ENCODE data around the gene CPNE9. TPM values are rescaled to one million over a fixed set of nuclear protein-coding genes. Genes with fewer than 3 reads are reported as not detected.

CPNE9 gene
- total RNA-seq, 1 donor from 2014 or later, result not detected

DNA sequence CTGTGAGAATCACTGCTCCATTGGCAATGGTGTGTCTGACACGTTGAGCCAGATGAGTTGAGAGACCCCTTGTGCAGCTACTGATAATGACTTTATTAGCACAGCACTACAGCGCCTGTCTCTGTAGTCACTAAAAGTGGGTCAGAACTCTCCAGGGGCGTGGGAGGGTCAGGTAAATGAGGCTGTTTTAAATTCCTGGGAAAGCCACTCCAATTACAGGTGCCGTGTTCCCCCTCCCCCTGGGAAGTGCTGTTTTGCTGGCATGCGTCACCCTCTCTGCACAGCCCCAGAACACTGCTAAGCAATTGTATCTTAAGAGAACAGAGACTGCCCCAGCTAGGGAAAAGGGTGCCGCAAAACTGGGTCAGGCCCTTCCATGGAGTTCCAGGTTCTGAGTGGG, 21.5 kb upstream of the CPNE9 start:
- DNase-seq (ENCODE audit: low spot score), result no peak
- H3K4me3 Mint-ChIP-seq (ENCODE audit: unreplicated experiment), result no peak overlapping the region
- H3K27me3 Mint-ChIP-seq (ENCODE audit: low read depth), result no peaks in the 10 kb centered on the region
- H3K4me1 Mint-ChIP-seq (ENCODE audit: low read depth), result no peaks in the 10 kb centered on the region
- H3K36me3 Mint-ChIP-seq (ENCODE audit: low read depth), result peaks cover 56% of the 10 kb centered on the region
- no peak for TF ChIP-seq CTCF (IDR thresholded peaks at IDR 0.05)
- H3K27ac Mint-ChIP-seq (ENCODE audit: unreplicated experiment), result no peak overlapping the region
- no peaks in the 10 kb centered on the region for H3K9me3 Mint-ChIP-seq (ENCODE audit: low read depth)

GRCh38 chr3:9683426-9683825, 20.2 kb upstream of the CPNE9 start:
- Mint-ChIP-seq H3K36me3 (ENCODE audit: low read depth) (peaks cover 45% of the 10 kb centered on the region), H3K27me3 (ENCODE audit: low read depth) (no peaks in the 10 kb centered on the region), H3K4me1 (ENCODE audit: low read depth) (no peaks in the 10 kb centered on the region), H3K27ac (ENCODE audit: unreplicated experiment) (no peak overlapping the region), H3K4me3 (ENCODE audit: unreplicated experiment) (no peak overlapping the region), H3K9me3 (ENCODE audit: low read depth) (no peaks in the 10 kb centered on the region)
- DNase-seq (ENCODE audit: low spot score), result no peak
- no peak for TF ChIP-seq CTCF (IDR thresholded peaks at IDR 0.05)

GRCh38 chr3:9685216-9686049, 18.2 kb upstream of the CPNE9 start:
- Mint-ChIP-seq H3K27ac (ENCODE audit: unreplicated experiment) (no peak overlapping the region), H3K27me3 (ENCODE audit: low read depth) (no peaks in the 10 kb centered on the region), H3K4me1 (ENCODE audit: low read depth) (no peaks in the 10 kb centered on the region), H3K9me3 (ENCODE audit: low read depth) (no peaks in the 10 kb centered on the region), H3K36me3 (ENCODE audit: low read depth) (peaks cover 41% of the 10 kb centered on the region), H3K4me3 (ENCODE audit: unreplicated experiment) (no peak overlapping the region)
- TF ChIP-seq CTCF (IDR thresholded peaks at IDR 0.05), result no peak
- DNase-seq (ENCODE audit: low spot score), result no peak

- peaks cover 37% of the 10 kb centered on the region for H3K36me3 Mint-ChIP-seq (ENCODE audit: low read depth)
- no peak overlapping the region for H3K4me3 Mint-ChIP-seq (ENCODE audit: unreplicated experiment)
- no peak for DNase-seq (ENCODE audit: low spot score)
- no peak for TF ChIP-seq CTCF (IDR thresholded peaks at IDR 0.05)
- no peaks in the 10 kb centered on the region for H3K4me1 Mint-ChIP-seq (ENCODE audit: low read depth)
- H3K27ac Mint-ChIP-seq (ENCODE audit: unreplicated experiment), result no peak overlapping the region
- H3K27me3 Mint-ChIP-seq (ENCODE audit: low read depth), result no peaks in the 10 kb centered on the region
- no peaks in the 10 kb centered on the region for H3K9me3 Mint-ChIP-seq (ENCODE audit: low read depth)
Measured at GRCh38 chr3:9686050-9686550, 17.5 kb upstream of the CPNE9 start.

DNA sequence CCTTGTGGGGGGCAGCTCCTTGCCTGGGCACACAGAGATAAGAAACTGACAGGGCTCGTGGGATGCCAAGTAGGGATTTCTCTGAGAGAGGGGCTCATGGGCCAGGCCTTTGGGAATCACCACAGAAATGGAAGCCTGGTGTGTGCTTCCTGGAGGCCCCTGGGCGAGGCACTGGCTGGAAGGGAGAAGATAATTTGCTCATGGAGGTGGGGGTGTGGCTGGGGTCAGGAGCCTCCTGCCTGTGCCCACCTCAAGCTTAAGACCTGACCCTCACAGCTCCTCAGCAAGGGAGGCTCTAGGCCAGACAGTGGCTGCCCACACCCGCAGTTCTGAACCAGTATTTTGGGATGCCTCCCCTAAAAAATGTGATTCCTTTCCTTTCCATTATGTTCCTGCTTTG, 16.9 kb upstream of the CPNE9 start:
- Mint-ChIP-seq H3K4me1 (ENCODE audit: low read depth) (no peaks in the 10 kb centered on the region), H3K4me3 (ENCODE audit: unreplicated experiment) (no peak overlapping the region), H3K27ac (ENCODE audit: unreplicated experiment) (no peak overlapping the region), H3K9me3 (ENCODE audit: low read depth) (no peaks in the 10 kb centered on the region), H3K36me3 (ENCODE audit: low read depth) (peaks cover 38% of the 10 kb centered on the region), H3K27me3 (ENCODE audit: low read depth) (no peaks in the 10 kb centered on the region)
- no peak for DNase-seq (ENCODE audit: low spot score)
- no peak for TF ChIP-seq CTCF (IDR thresholded peaks at IDR 0.05)
